Hepatocyte (in vitro differentiated cells): ENCODE results near the gene TFR2.

Experiments used
- CTCF ChIP-seq: fragments of 200-600 bp; sonication (generic); IDR thresholded peaks from 2 replicates; pipeline ENCODE4 v1.5.1; 2016; ENCODE audit warnings: antibody characterized with exemption, mild to moderate bottlenecking; ENCODE audit not compliant: poor library complexity
- EZH2 ChIP-seq: fragments of 200-600 bp; sonication (generic); IDR thresholded peaks from 2 replicates; pipeline ENCODE4 v1.6.1; 2016; ENCODE audit warnings: antibody characterized with exemption, mild to moderate bottlenecking, borderline replicate concordance

GRCh38 chr7:100573691-100574361, 67.5 kb downstream of the TFR2 start, which contains the start of gene SAP25:
- TF ChIP-seq CTCF, result no peak
- no peak for TF ChIP-seq EZH2
